Measurements from ENCODE around the gene RNF141. TPM values are rescaled to one million over a fixed set of nuclear protein-coding genes. Genes with fewer than 3 reads are reported as not detected.

Gene RNF141
- total RNA-seq, 1 donor from 2014 or later = 31.2 TPM

GRCh38 chr11:10476927-10477689, 63.9 kb downstream of the RNF141 start:
- H3K27me3 ChIP-seq (ENCODE audit: insufficient read depth, low read length) = no peaks in the 10 kb centered on the region
- Mint-ChIP-seq H3K4me3 (ENCODE audit: unreplicated experiment) (peak overlapping the region; percentile 27), H3K9me3 (ENCODE audit: unreplicated experiment) (peaks cover 5% of the 10 kb centered on the region), H3K27ac (ENCODE audit: unreplicated experiment) (no peak overlapping the region), H3K36me3 (ENCODE audit: low read depth, unreplicated experiment) (peaks cover 8% of the 10 kb centered on the region), H3K27me3 (ENCODE audit: low read depth, unreplicated experiment) (peaks cover 7% of the 10 kb centered on the region), H3K4me1 (ENCODE audit: low read depth, unreplicated experiment) (peaks cover 1% of the 10 kb centered on the region)
- TF ChIP-seq CTCF (IDR thresholded peaks at IDR 0.05; ENCODE audit: insufficient read depth, low read depth, low read length) (no peak), EZH2 (IDR thresholded peaks at IDR 0.05; ENCODE audit: insufficient read depth, low read length) (no peak)
- H3K9ac ChIP-seq (ENCODE audit: low read length) = no peak overlapping the region
- H3K79me2 ChIP-seq (ENCODE audit: insufficient read depth, low read length) = no peaks in the 10 kb centered on the region
- H3K4me3 ChIP-seq (ENCODE audit: insufficient read depth, low read depth, low read length) = no peak overlapping the region
- no peak overlapping the region for H2AFZ ChIP-seq (ENCODE audit: low read depth, low read length)
- no peak overlapping the region for H3K4me2 ChIP-seq (ENCODE audit: low read length)
- DNase-seq (ENCODE audit: low read depth) = no peak
- no peak for FAIRE-seq
- H3K9me3 ChIP-seq (ENCODE audit: insufficient read depth, low read depth, low read length) = no peaks in the 10 kb centered on the region
- no peaks in the 10 kb centered on the region for H3K36me3 ChIP-seq (ENCODE audit: insufficient read depth, low read length)
- H3K27ac ChIP-seq (ENCODE audit: low read depth, low read length) = no peak overlapping the region
- H4K20me1 ChIP-seq (ENCODE audit: insufficient read depth, low read length) = no peaks in the 10 kb centered on the region
- no peaks in the 10 kb centered on the region for H3K4me1 ChIP-seq (ENCODE audit: insufficient read depth, low read length)

GRCh38 chr11:10476342-10476741, 64.6 kb downstream of the RNF141 start:
- TF ChIP-seq EZH2 (IDR thresholded peaks at IDR 0.05; ENCODE audit: insufficient read depth, low read length) (no peak), CTCF (IDR thresholded peaks at IDR 0.05; ENCODE audit: insufficient read depth, low read depth, low read length) (no peak)
- Mint-ChIP-seq H3K4me1 (ENCODE audit: low read depth, unreplicated experiment) (peaks cover 1% of the 10 kb centered on the region), H3K9me3 (ENCODE audit: unreplicated experiment) (peaks cover 5% of the 10 kb centered on the region), H3K27ac (ENCODE audit: unreplicated experiment) (no peak overlapping the region), H3K27me3 (ENCODE audit: low read depth, unreplicated experiment) (peaks cover 7% of the 10 kb centered on the region), H3K36me3 (ENCODE audit: low read depth, unreplicated experiment) (peaks cover 6% of the 10 kb centered on the region), H3K4me3 (ENCODE audit: unreplicated experiment) (no peak overlapping the region)
- no peak overlapping the region for H3K9ac ChIP-seq (ENCODE audit: low read length)
- FAIRE-seq = no peak
- H3K4me3 ChIP-seq (ENCODE audit: insufficient read depth, low read depth, low read length) = no peak overlapping the region
- H2AFZ ChIP-seq (ENCODE audit: low read depth, low read length) = no peak overlapping the region
- H4K20me1 ChIP-seq (ENCODE audit: insufficient read depth, low read length) = no peaks in the 10 kb centered on the region
- H3K27ac ChIP-seq (ENCODE audit: low read depth, low read length) = no peak overlapping the region
- no peaks in the 10 kb centered on the region for H3K27me3 ChIP-seq (ENCODE audit: insufficient read depth, low read length)
- H3K79me2 ChIP-seq (ENCODE audit: insufficient read depth, low read length) = no peaks in the 10 kb centered on the region
- no peaks in the 10 kb centered on the region for H3K4me1 ChIP-seq (ENCODE audit: insufficient read depth, low read length)
- no peak for DNase-seq (ENCODE audit: low read depth)
- no peaks in the 10 kb centered on the region for H3K36me3 ChIP-seq (ENCODE audit: insufficient read depth, low read length)
- no peak overlapping the region for H3K4me2 ChIP-seq (ENCODE audit: low read length)
- H3K9me3 ChIP-seq (ENCODE audit: insufficient read depth, low read depth, low read length) = no peaks in the 10 kb centered on the region

- Histone ChIP-seq H3K36me3 (ENCODE audit: insufficient read depth, low read length) (no peaks in the 10 kb centered on the region), H3K9ac (ENCODE audit: low read length) (no peak overlapping the region), H3K79me2 (ENCODE audit: insufficient read depth, low read length) (no peaks in the 10 kb centered on the region), H3K4me1 (ENCODE audit: insufficient read depth, low read length) (no peaks in the 10 kb centered on the region), H3K4me3 (ENCODE audit: insufficient read depth, low read depth, low read length) (no peak overlapping the region), H2AFZ (ENCODE audit: low read depth, low read length) (no peak overlapping the region), H3K9me3 (ENCODE audit: insufficient read depth, low read depth, low read length) (no peaks in the 10 kb centered on the region), H4K20me1 (ENCODE audit: insufficient read depth, low read length) (no peaks in the 10 kb centered on the region), H3K27me3 (ENCODE audit: insufficient read depth, low read length) (no peaks in the 10 kb centered on the region), H3K4me2 (ENCODE audit: low read length) (no peak overlapping the region), H3K27ac (ENCODE audit: low read depth, low read length) (no peak overlapping the region)
- H3K27ac Mint-ChIP-seq (ENCODE audit: unreplicated experiment) = no peak overlapping the region
- peaks cover 6% of the 10 kb centered on the region for H3K36me3 Mint-ChIP-seq (ENCODE audit: low read depth, unreplicated experiment)
- peaks cover 11% of the 10 kb centered on the region for H3K9me3 Mint-ChIP-seq (ENCODE audit: unreplicated experiment)
- H3K4me3 Mint-ChIP-seq (ENCODE audit: unreplicated experiment) = no peak overlapping the region
- no peak for FAIRE-seq
- peaks cover 7% of the 10 kb centered on the region for H3K27me3 Mint-ChIP-seq (ENCODE audit: low read depth, unreplicated experiment)
- peaks cover 1% of the 10 kb centered on the region for H3K4me1 Mint-ChIP-seq (ENCODE audit: low read depth, unreplicated experiment)
- TF ChIP-seq CTCF (IDR thresholded peaks at IDR 0.05; ENCODE audit: insufficient read depth, low read depth, low read length) = no peak
- TF ChIP-seq EZH2 (IDR thresholded peaks at IDR 0.05; ENCODE audit: insufficient read depth, low read length) = no peak
- no peak for DNase-seq (ENCODE audit: low read depth)
Observed at GRCh38 chr11:10474551-10474950, 66.4 kb downstream of the RNF141 start.
